HT1080 (cell line): Measurements from ENCODE around the gene UNC93B1. TPM values are rescaled to one million over a fixed set of nuclear protein-coding genes. Genes with fewer than 3 reads are reported as not detected.
"Not testable (repeated sequence)": the region's sequence is repeated elsewhere in the genome, so short reads cannot be mapped to it uniquely, and the experiment has no call there.

Experiments used
- DNase-seq: peaks from one replicate; pipeline ENCODE4 v3.0.0-alpha.2; 2015; ENCODE audit warnings: low read depth
- total RNA-seq: library from RNA; depleted of rRNA; stranded (reverse); fragments of >200 nt; shearing (Covaris generic); gene quantifications from 2 replicates; pipeline ENCODE4 v1.2.3, GENCODE V29; 2014

UNC93B1 gene
- total RNA-seq, 1 experiment from 2014 or later: 18.7 TPM

- DNase-seq: not testable (repeated sequence)
Measured at GRCh38 chr11:67994387-67994786, 9.5 kb downstream of the UNC93B1 start.

- not testable (repeated sequence) for DNase-seq
Measured at GRCh38 chr11:67993821-67994220, 10.1 kb downstream of the UNC93B1 start.

GRCh38 chr11:67991347-67992121, 12.4 kb downstream of the UNC93B1 start:
- not testable (repeated sequence) for DNase-seq

- not testable (repeated sequence) for DNase-seq
Measured at GRCh38 chr11:67990546-67991346, 13.2 kb downstream of the UNC93B1 start.

GRCh38 chr11:67985302-67985701, 18.6 kb downstream of the UNC93B1 start:
- not testable (repeated sequence) for DNase-seq

GRCh38 chr11:67983951-67984350, 19.9 kb downstream of the UNC93B1 start:
- DNase-seq: no peak

- DNase-seq: not testable (repeated sequence)
Measured at GRCh38 chr11:67982255-67982857, 21.5 kb downstream of the UNC93B1 start.

- DNase-seq: not testable (repeated sequence)
Measured at GRCh38 chr11:67981226-67981625, 22.7 kb downstream of the UNC93B1 start.

- DNase-seq: not testable (repeated sequence)
Measured at GRCh38 chr11:67978766-67979418, 25.0 kb downstream of the UNC93B1 start.

GRCh38 chr11:67974746-67975145, 29.2 kb downstream of the UNC93B1 start:
- not testable (repeated sequence) for DNase-seq

GRCh38 chr11:67965830-67966348, 38.0 kb downstream of the UNC93B1 start:
- not testable (repeated sequence) for DNase-seq

- not testable (repeated sequence) for DNase-seq
Measured at GRCh38 chr11:67964746-67965145, 39.2 kb downstream of the UNC93B1 start.

GRCh38 chr11:67963879-67964278, 40.0 kb downstream of the UNC93B1 start:
- not testable (repeated sequence) for DNase-seq

GRCh38 chr11:67963217-67963616, 40.7 kb downstream of the UNC93B1 start:
- not testable (repeated sequence) for DNase-seq

- DNase-seq: not testable (repeated sequence)
Measured at GRCh38 chr11:67956236-67956635, 47.7 kb downstream of the UNC93B1 start.

- peak; percentile 63 for DNase-seq
Measured at GRCh38 chr11:67955461-67956007, 48.4 kb downstream of the UNC93B1 start.

- DNase-seq: not testable (repeated sequence)
Measured at GRCh38 chr11:67954971-67955370, 48.9 kb downstream of the UNC93B1 start.

GRCh38 chr11:67954251-67954650, 49.6 kb downstream of the UNC93B1 start:
- DNase-seq: not testable (repeated sequence)

- DNase-seq: not testable (repeated sequence)
Measured at GRCh38 chr11:67950705-67951104, 53.2 kb downstream of the UNC93B1 start.

- not testable (repeated sequence) for DNase-seq
Measured at GRCh38 chr11:67947785-67948184, 56.1 kb downstream of the UNC93B1 start.

GRCh38 chr11:67946403-67946802, 57.5 kb downstream of the UNC93B1 start:
- not testable (repeated sequence) for DNase-seq
